Neural cell (in vitro differentiated cells): Measurements from ENCODE around the gene FREY1.

Source experiments
- EP300 ChIP-seq: fragments of 450-650 bp; conservative IDR thresholded peaks from 2 replicates; pipeline ENCODE4 v1.6.1; 2014; ENCODE audit warnings: antibody characterized with exemption, mild to moderate bottlenecking, moderate library complexity; ENCODE audit not compliant: poor library complexity, severe bottlenecking
- RAD21 ChIP-seq: fragments of 450-650 bp; conservative IDR thresholded peaks from 2 replicates; pipeline ENCODE4 v1.6.1; 2014; ENCODE audit warnings: antibody characterized with exemption, mild to moderate bottlenecking, moderate library complexity
- TAF1 ChIP-seq: IDR thresholded peaks from 2 replicates; pipeline ENCODE4 v1.6.1; 2012; ENCODE audit warnings: low read depth
- TF ChIP-seq, protein P1 (sequence below): fragments of 450-650 bp; IDR thresholded peaks from 2 replicates; pipeline ENCODE4 v1.5.1; 2014; ENCODE audit warnings: antibody characterized with exemption, mild to moderate bottlenecking, moderate library complexity; ENCODE audit not compliant: poor library complexity, severe bottlenecking
- TF ChIP-seq, protein P2 (sequence below): IDR thresholded peaks from 2 replicates; pipeline ENCODE4 v1.6.1; 2012; ENCODE audit warnings: borderline replicate concordance

DNA sequence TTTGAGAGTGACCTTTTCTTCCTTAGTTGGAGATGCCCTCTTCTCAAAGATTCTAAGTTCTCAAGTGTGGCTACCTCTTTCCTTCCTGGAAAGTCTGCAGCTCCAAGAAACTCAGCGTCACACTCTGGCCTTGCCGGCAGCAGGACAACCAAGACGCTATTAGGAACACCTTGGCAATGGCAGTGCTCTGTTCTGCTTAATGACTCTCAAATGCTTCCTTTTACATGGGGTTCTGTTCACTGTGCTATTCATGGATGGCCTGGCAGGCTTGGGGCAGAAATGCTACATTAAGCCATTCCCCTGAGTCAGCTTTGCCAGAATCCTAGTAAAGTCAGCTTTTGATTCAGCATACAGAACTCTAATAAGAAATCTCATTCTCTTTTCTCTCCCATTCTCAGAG, 41.3 kb upstream of the FREY1 start:
- TF ChIP-seq, protein P1, sequence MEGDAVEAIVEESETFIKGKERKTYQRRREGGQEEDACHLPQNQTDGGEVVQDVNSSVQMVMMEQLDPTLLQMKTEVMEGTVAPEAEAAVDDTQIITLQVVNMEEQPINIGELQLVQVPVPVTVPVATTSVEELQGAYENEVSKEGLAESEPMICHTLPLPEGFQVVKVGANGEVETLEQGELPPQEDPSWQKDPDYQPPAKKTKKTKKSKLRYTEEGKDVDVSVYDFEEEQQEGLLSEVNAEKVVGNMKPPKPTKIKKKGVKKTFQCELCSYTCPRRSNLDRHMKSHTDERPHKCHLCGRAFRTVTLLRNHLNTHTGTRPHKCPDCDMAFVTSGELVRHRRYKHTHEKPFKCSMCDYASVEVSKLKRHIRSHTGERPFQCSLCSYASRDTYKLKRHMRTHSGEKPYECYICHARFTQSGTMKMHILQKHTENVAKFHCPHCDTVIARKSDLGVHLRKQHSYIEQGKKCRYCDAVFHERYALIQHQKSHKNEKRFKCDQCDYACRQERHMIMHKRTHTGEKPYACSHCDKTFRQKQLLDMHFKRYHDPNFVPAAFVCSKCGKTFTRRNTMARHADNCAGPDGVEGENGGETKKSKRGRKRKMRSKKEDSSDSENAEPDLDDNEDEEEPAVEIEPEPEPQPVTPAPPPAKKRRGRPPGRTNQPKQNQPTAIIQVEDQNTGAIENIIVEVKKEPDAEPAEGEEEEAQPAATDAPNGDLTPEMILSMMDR: no peak
- no peak for TF ChIP-seq EP300
- TF ChIP-seq TAF1: no peak
- TF ChIP-seq RAD21: no peak
- TF ChIP-seq, protein P2, sequence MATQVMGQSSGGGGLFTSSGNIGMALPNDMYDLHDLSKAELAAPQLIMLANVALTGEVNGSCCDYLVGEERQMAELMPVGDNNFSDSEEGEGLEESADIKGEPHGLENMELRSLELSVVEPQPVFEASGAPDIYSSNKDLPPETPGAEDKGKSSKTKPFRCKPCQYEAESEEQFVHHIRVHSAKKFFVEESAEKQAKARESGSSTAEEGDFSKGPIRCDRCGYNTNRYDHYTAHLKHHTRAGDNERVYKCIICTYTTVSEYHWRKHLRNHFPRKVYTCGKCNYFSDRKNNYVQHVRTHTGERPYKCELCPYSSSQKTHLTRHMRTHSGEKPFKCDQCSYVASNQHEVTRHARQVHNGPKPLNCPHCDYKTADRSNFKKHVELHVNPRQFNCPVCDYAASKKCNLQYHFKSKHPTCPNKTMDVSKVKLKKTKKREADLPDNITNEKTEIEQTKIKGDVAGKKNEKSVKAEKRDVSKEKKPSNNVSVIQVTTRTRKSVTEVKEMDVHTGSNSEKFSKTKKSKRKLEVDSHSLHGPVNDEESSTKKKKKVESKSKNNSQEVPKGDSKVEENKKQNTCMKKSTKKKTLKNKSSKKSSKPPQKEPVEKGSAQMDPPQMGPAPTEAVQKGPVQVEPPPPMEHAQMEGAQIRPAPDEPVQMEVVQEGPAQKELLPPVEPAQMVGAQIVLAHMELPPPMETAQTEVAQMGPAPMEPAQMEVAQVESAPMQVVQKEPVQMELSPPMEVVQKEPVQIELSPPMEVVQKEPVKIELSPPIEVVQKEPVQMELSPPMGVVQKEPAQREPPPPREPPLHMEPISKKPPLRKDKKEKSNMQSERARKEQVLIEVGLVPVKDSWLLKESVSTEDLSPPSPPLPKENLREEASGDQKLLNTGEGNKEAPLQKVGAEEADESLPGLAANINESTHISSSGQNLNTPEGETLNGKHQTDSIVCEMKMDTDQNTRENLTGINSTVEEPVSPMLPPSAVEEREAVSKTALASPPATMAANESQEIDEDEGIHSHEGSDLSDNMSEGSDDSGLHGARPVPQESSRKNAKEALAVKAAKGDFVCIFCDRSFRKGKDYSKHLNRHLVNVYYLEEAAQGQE: no peak
